Sigmoid colon (tissue), 7 donors: ENCODE measurements around the gene PLAGL2. TPM values are rescaled to one million over a fixed set of nuclear protein-coding genes. Genes with fewer than 3 reads are reported as not detected.

Source experiments
- DNase-seq: peaks from one replicate; pipeline ENCODE4 v3.0.0-alpha.2; 2019
- H3K27ac ChIP-seq, 4 donors: fragments of 200-600 bp; sonication (generic); one replicate each; pipeline ENCODE4 v1.5.1; 2016 to 2019; ENCODE audit warnings: mild to moderate bottlenecking in 1 of 4
- H3K27me3 ChIP-seq, 3 donors: fragments of 200-600 bp; sonication (generic); one replicate each; pipeline ENCODE4 v1.5.1; 2019; ENCODE audit warnings: mild to moderate bottlenecking in 1 of 3
- H3K36me3 ChIP-seq, 4 donors: fragments of 200-600 bp; sonication (generic); one replicate each; pipeline ENCODE4 v1.5.1; 2016 to 2019
- H3K4me1 ChIP-seq, 4 donors: fragments of 200-600 bp; sonication (generic); one replicate each; pipeline ENCODE4 v1.5.1; 2017 to 2019
- H3K4me3 ChIP-seq, 4 donors: fragments of 200-600 bp; sonication (generic); one replicate each; pipeline ENCODE4 v1.5.1; 2017 to 2019; ENCODE audit warnings: mild to moderate bottlenecking in 2 of 4, moderate library complexity in 1 of 4
- H3K9me3 ChIP-seq, 4 donors: fragments of 200-600 bp in 3 of 4; sonication (generic) in 3 of 4; one replicate each; pipeline versions ENCODE4 v1.5.1 to v1.6.1; 2013 to 2019
- CTCF ChIP-seq, 4 experiments: fragments of 450-650 bp in 3 of 4; fragments of 200-600 bp in 1 of 4; IDR thresholded peaks; one replicate each; pipeline ENCODE4 v1.5.1; 2016 to 2019; ENCODE audit warnings: antibody characterized with exemption in 4 of 4, mild to moderate bottlenecking in 3 of 4, moderate library complexity in 2 of 4
- EP300 ChIP-seq, 4 donors: sonication (generic); formaldehyde crosslinking; IDR thresholded peaks; one replicate each; pipeline ENCODE4 v1.6.1; 2017; ENCODE audit warnings: antibody characterized with exemption in 4 of 4
- POLR2A ChIP-seq, 2 donors: fragments of 450-650 bp; IDR thresholded peaks; one replicate each; pipeline ENCODE4 v1.6.1; 2016; ENCODE audit warnings: antibody characterized with exemption in 2 of 2, mild to moderate bottlenecking in 2 of 2, moderate library complexity in 2 of 2
- POLR2AphosphoS5 ChIP-seq, 4 donors: sonication (generic); formaldehyde crosslinking; IDR thresholded peaks; one replicate each; pipeline ENCODE4 v1.6.1; 2017; ENCODE audit warnings: antibody characterized with exemption in 4 of 4
- WGBS, 2 donors: extraction: QIAGEN DNeasy Blood & Tissue Kit; methylation state at CpG; one replicate each; pipeline ENCODE4 v1.1.7; 2013; 5-methylcytosine and 5-hydroxymethylcytosine counted together
- intact Hi-C: fragments of 100-400 bp; cut with DNase I; formaldehyde crosslinking; loops from one replicate; pipeline ENCODE4 v1.15.1; 2023
- polyA plus RNA-seq, 3 donors: library from polyadenylated mRNA; stranded (reverse); fragments of 200-250 nt; gene quantifications; one replicate each; pipeline ENCODE4 v1.2.3, GENCODE V29; 2013
- total RNA-seq, 4 donors: library from RNA; depleted of rRNA; stranded (reverse); fragments of >200 nt; gene quantifications; one replicate each; pipeline ENCODE4 v1.1.0, GENCODE V29; 2016
- donor health status: healthy with polysubstance abuse.
- donor health status: Bipolar disorder and iron deficiency.
- donor health status: healthy.

PLAGL2 gene
- total and polyA plus RNA-seq, 7 donors, result 3.0 to 12.5 (median 5.0) TPM

GRCh38 chr20:32165836-32166545, 41.6 kb downstream of the PLAGL2 start:
- WGBS, 2 donors, result 91 to 92% methylated on average over 8 of the region's 8 CpGs
- Histone ChIP-seq H3K36me3 (peaks cover 0 to 64% (median 38%) of the 10 kb centered on the region in 4 donors), H3K9me3 (no peaks in the 10 kb centered on the region), H3K4me1 (peaks cover 0 to 15% (median 0%) of the 10 kb centered on the region in 4 donors), H3K4me3 (no peak overlapping the region), H3K27me3 (no peaks in the 10 kb centered on the region), H3K27ac (no peak overlapping the region)
- TF ChIP-seq POLR2AphosphoS5 (IDR thresholded peaks at IDR 0.05), result no peak
- no peak for TF ChIP-seq CTCF (IDR thresholded peaks at IDR 0.05)
- no peak for TF ChIP-seq POLR2A (IDR thresholded peaks at IDR 0.05)
- TF ChIP-seq EP300 (IDR thresholded peaks at IDR 0.05), result no peak
- DNase-seq, result peak; percentile 68
- intact Hi-C loops, result no loop called here

- TF ChIP-seq EP300 (IDR thresholded peaks at IDR 0.05), result no peak
- no peak for TF ChIP-seq CTCF (IDR thresholded peaks at IDR 0.05)
- no peak for TF ChIP-seq POLR2A (IDR thresholded peaks at IDR 0.05)
- TF ChIP-seq POLR2AphosphoS5 (IDR thresholded peaks at IDR 0.05), result no peak
- intact Hi-C loops, result no loop called here
- Histone ChIP-seq H3K27ac (no peak overlapping the region), H3K36me3 (peaks cover 0 to 72% (median 41%) of the 10 kb centered on the region in 4 donors), H3K4me1 (peaks cover 0 to 15% (median 0%) of the 10 kb centered on the region in 4 donors), H3K27me3 (no peaks in the 10 kb centered on the region), H3K4me3 (no peak overlapping the region), H3K9me3 (no peaks in the 10 kb centered on the region)
- WGBS, 2 donors, result 92 to 93% methylated on average over 21 of the region's 21 CpGs
- peak; percentile 54 for DNase-seq
Measured at GRCh38 chr20:32164984-32165735, 42.4 kb downstream of the PLAGL2 start.

- 72 to 80% methylated on average over 5 of the region's 5 CpGs for WGBS, 2 donors
- TF ChIP-seq EP300 (IDR thresholded peaks at IDR 0.05) (no peak), POLR2AphosphoS5 (IDR thresholded peaks at IDR 0.05) (no peak), POLR2A (IDR thresholded peaks at IDR 0.05) (no peak), CTCF (IDR thresholded peaks at IDR 0.05) (no peak)
Measured at GRCh38 chr20:32163951-32164350, 43.6 kb downstream of the PLAGL2 start.

GRCh38 chr20:32162351-32162750, 45.2 kb downstream of the PLAGL2 start:
- peaks cover 0 to 15% (median 0%) of the 10 kb centered on the region in 4 donors for H3K4me1 ChIP-seq
- TF ChIP-seq EP300 (IDR thresholded peaks at IDR 0.05) (no peak), POLR2A (IDR thresholded peaks at IDR 0.05) (no peak), CTCF (IDR thresholded peaks at IDR 0.05) (no peak), POLR2AphosphoS5 (IDR thresholded peaks at IDR 0.05) (no peak)
- no peaks in the 10 kb centered on the region for H3K9me3 ChIP-seq
- WGBS, 2 donors, result 57 to 74% methylated on average over 3 of the region's 3 CpGs
- DNase-seq, result no peak
- no peak overlapping the region for H3K4me3 ChIP-seq
- intact Hi-C loops, result no loop called here
- no peaks in the 10 kb centered on the region for H3K27me3 ChIP-seq
- H3K36me3 ChIP-seq, result peaks cover 5 to 99% (median 61%) of the 10 kb centered on the region in 4 donors
- H3K27ac ChIP-seq, result no peak overlapping the region

More at GRCh38 chr20:32163951-32164350, 43.6 kb downstream of the PLAGL2 start:
- Histone ChIP-seq H3K4me1 (peaks cover 0 to 15% (median 0%) of the 10 kb centered on the region in 4 donors), H3K27ac (no peak overlapping the region), H3K36me3 (peaks cover 0 to 84% (median 51%) of the 10 kb centered on the region in 4 donors), H3K27me3 (no peaks in the 10 kb centered on the region), H3K4me3 (no peak overlapping the region), H3K9me3 (no peaks in the 10 kb centered on the region)
- peak; percentile 25 for DNase-seq
- intact Hi-C loops, result no loop called here
